WTC11 (cell line): Measurements from ENCODE around the gene KIAA2012.

Experiments
- CREB1 ChIP-seq: sonication (generic); formaldehyde crosslinking; IDR thresholded peaks from 2 replicates; pipeline ENCODE4 v1.8.0; 2023; ENCODE audit warnings: mild to moderate bottlenecking, missing genetic modification reagents
- USF2 ChIP-seq: sonication (generic); formaldehyde crosslinking; IDR thresholded peaks from 2 replicates; pipeline ENCODE4 v1.8.1; 2023; ENCODE audit warnings: mild to moderate bottlenecking, missing genetic modification reagents, moderate library complexity

- TF ChIP-seq USF2 (CRISPR knock-in tag) = no peak
- no peak for TF ChIP-seq CREB1 (CRISPR knock-in tag)
These were observed 18.4 kb upstream of the KIAA2012 start for GRCh38 chr2:202054679-202055078.
